Right lobe of liver (tissue), 6 donors: ENCODE results near the gene FASTK. TPM values are rescaled to one million over a fixed set of nuclear protein-coding genes. Genes with fewer than 3 reads are reported as not detected.

Source experiments
- ATAC-seq, 4 donors: fragments of 200-7000 bp; cut with Tn5 transposase; one replicate each; pipeline ENCODE4 v1.9.1; 2020; ENCODE audit warnings: mild to moderate bottlenecking in 4 of 4, moderate library complexity in 4 of 4
- DNase-seq, 3 donors: peaks; one replicate each; pipeline ENCODE4 v3.0.0-alpha.2; 2020
- H3K27ac ChIP-seq, 3 donors: fragments of 200-600 bp; one replicate each; pipeline ENCODE4 v1.8.0; 2022
- H3K27me3 ChIP-seq, 2 donors: fragments of 200-600 bp; one replicate each; pipeline ENCODE4 v1.8.0; 2022
- H3K36me3 ChIP-seq, 4 donors: fragments of 200-600 bp; sonication (generic) in 1 of 4; one replicate each; pipeline versions ENCODE4 v1.5.1 to v1.8.0; 2017 to 2022; ENCODE audit warnings: control low read depth in 1 of 4
- H3K4me1 ChIP-seq, 4 donors: fragments of 200-600 bp; sonication (generic) in 1 of 4; one replicate each; pipeline versions ENCODE4 v1.5.1 to v1.8.0; 2017 to 2022; ENCODE audit warnings: control low read depth in 1 of 4
- H3K4me3 ChIP-seq, 3 donors: fragments of 200-600 bp; one replicate each; pipeline ENCODE4 v1.8.0; 2022
- H3K9me3 ChIP-seq, 4 donors: fragments of 200-600 bp; sonication (generic) in 1 of 4; one replicate each; pipeline versions ENCODE4 v1.5.1 to v1.8.0; 2017 to 2022; ENCODE audit warnings: control low read depth in 1 of 4
- POLR2A ChIP-seq: fragments of 450-650 bp; IDR thresholded peaks from one replicate; pipeline ENCODE4 v1.6.1; 2017; ENCODE audit warnings: antibody characterized with exemption, mild to moderate bottlenecking
- WGBS: methylation state at CpG from one replicate; pipeline ENCODE4 v1.1.6; 2018; ENCODE audit warnings: low coverage, low lambda C conversion rate; ENCODE audit not compliant: insufficient coverage; ENCODE audit errors: missing lambda C conversion rate; 5-methylcytosine and 5-hydroxymethylcytosine counted together
- intact Hi-C, 2 donors: fragments of 100-400 bp; cut with DNase I; formaldehyde crosslinking; loops; one replicate each; pipeline versions ENCODE4 v1.11.2 to v1.14.1; 2022
- total RNA-seq, 6 experiments: library from RNA; depleted of rRNA in 2 of 6; stranded (reverse); fragments of >200 nt in 2 of 6; fragmentation: NEBNext Ultra II Directional in 3 of 6; extraction: Animal tissue kit (Norgen Biotek cat#: 25700) in 3 of 6; gene quantifications; one replicate each; pipeline versions ENCODE4 v1.1.0 to v1.2.4, GENCODE V29; 2016 to 2023
- TF ChIP-seq, protein P1 (sequence below), 4 donors: fragments of 200-600 bp in 3 of 4; fragments of 450-650 bp in 1 of 4; IDR thresholded peaks; one replicate each; pipeline versions ENCODE4 v1.5.1 to v1.8.0; 2016 to 2022; ENCODE audit warnings: antibody characterized with exemption in 4 of 4, mild to moderate bottlenecking in 2 of 4
- donor health status: DM: no; HTN: yes; CAD: no.
- donor health status: DM: no; HTN: no; CAD: no.
- donor health status: DM: no; HTN: no; CAD: no.
- donor health status: DM: no; HTN: yes; CAD: no.
- donor health status: DM: no; HTN: yes; CAD: no.

FASTK gene
- total RNA-seq, 6 experiments from 2014 or later, result 33.4 to 48.8 (median 43.9) TPM

DNA sequence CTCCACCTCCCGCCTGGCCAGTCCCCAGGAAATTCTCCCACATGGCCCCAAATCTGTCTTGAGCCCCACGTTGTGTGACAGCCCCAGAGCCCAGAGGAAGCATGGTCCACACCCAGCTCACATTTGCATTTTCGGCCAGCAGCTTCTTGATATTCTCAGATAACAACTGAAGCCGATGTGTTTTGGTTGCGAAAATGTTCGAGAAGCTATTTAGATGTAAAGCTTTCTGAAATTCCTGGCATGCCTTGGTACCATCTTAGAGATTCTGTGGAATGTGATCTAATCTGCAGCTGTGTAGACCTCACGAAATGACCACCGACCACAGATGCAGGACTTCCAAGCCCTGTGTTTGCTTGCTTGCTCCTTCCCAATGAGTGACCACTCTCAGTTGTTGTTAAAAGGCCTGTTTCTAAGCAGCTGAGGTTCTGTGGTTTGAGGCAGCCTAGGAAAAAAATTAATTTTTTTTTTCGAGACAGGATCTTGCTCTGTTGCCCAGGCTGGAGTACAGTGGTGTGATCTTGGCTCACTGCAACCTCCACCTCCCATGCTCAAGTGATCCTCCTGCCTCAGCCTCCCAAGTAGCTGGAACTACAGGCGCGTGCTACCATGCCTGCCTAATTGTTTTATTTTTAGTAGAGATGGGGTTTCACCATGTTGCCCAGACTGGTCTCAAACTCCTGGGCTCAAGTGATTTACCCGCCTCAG, 12.4 kb downstream of the FASTK start:
- Histone ChIP-seq H3K27me3 (no peaks in the 10 kb centered on the region), H3K4me3 (no peak overlapping the region), H3K27ac (no peak overlapping the region), H3K4me1 (peaks cover 0 to 8% (median 4%) of the 10 kb centered on the region in 4 donors), H3K36me3 (peaks cover 0 to 83% (median 35%) of the 10 kb centered on the region in 4 donors), H3K9me3 (no peaks in the 10 kb centered on the region)
- DNase-seq, result no peak
- WGBS, result 86% methylated on average over 7 of the region's 12 CpGs
- intact Hi-C loops, result no loop called here
- ATAC-seq, result no peak
- no peak for TF ChIP-seq POLR2A
- TF ChIP-seq, protein P1, sequence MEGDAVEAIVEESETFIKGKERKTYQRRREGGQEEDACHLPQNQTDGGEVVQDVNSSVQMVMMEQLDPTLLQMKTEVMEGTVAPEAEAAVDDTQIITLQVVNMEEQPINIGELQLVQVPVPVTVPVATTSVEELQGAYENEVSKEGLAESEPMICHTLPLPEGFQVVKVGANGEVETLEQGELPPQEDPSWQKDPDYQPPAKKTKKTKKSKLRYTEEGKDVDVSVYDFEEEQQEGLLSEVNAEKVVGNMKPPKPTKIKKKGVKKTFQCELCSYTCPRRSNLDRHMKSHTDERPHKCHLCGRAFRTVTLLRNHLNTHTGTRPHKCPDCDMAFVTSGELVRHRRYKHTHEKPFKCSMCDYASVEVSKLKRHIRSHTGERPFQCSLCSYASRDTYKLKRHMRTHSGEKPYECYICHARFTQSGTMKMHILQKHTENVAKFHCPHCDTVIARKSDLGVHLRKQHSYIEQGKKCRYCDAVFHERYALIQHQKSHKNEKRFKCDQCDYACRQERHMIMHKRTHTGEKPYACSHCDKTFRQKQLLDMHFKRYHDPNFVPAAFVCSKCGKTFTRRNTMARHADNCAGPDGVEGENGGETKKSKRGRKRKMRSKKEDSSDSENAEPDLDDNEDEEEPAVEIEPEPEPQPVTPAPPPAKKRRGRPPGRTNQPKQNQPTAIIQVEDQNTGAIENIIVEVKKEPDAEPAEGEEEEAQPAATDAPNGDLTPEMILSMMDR (IDR thresholded peaks at IDR 0.05), result no peak

GRCh38 chr7:151066273-151066974, 14.2 kb downstream of the FASTK start:
- ATAC-seq (no peak), DNase-seq (no peak)
- Histone ChIP-seq H3K4me3 (no peak overlapping the region), H3K36me3 (peaks cover 0 to 66% (median 31%) of the 10 kb centered on the region in 4 donors), H3K27me3 (no peaks in the 10 kb centered on the region), H3K9me3 (no peaks in the 10 kb centered on the region), H3K4me1 (peaks cover 0 to 16% (median 8%) of the 10 kb centered on the region in 4 donors), H3K27ac (no peak overlapping the region)
- intact Hi-C loops, result no loop called here
- WGBS, result 89% methylated on average over 10 of the region's 39 CpGs
- no peak for TF ChIP-seq POLR2A
- TF ChIP-seq, protein P1 (IDR thresholded peaks at IDR 0.05), result no peak

GRCh38 chr7:151065516-151065915, 15.1 kb downstream of the FASTK start:
- intact Hi-C loops, result no loop called here
- Histone ChIP-seq H3K9me3 (no peaks in the 10 kb centered on the region), H3K36me3 (peaks cover 0 to 57% (median 26%) of the 10 kb centered on the region in 4 donors), H3K27me3 (no peaks in the 10 kb centered on the region), H3K4me3 (no peak overlapping the region), H3K27ac (no peak overlapping the region), H3K4me1 (peaks cover 0 to 25% (median 12%) of the 10 kb centered on the region in 4 donors)
- ATAC-seq, result no peak
- no peak for DNase-seq
- WGBS, result 64% methylated on average over 11 of the region's 14 CpGs
- TF ChIP-seq, protein P1 (IDR thresholded peaks at IDR 0.05), result no peak

DNA sequence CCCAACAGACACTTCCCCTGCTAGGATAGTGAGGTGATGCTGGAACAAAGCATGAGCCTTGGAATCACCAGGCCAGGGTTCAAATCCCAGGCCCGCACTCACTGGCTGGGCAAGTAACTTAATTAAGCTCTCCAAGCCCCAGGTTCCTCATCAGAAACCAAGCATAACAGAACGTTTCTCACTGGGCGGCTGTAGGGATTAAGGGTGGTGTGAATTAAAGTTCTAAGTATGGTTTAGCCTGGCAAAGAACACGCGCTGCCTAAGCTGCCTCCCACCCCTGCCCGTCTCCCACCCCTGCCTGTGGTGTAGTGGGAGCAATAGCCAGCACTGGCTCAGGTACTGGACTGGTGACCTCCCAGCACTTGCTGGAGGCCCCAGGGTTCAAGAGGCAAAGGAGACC, 15.6 kb downstream of the FASTK start:
- H3K27me3 ChIP-seq, result no peaks in the 10 kb centered on the region
- TF ChIP-seq, protein P1 (IDR thresholded peaks at IDR 0.05), result no peak
- TF ChIP-seq POLR2A, result no peak
- no peaks in the 10 kb centered on the region for H3K9me3 ChIP-seq
- intact Hi-C loops, result no loop called here
- no peak overlapping the region for H3K4me3 ChIP-seq
- H3K4me1 ChIP-seq, result peaks cover 0 to 26% (median 13%) of the 10 kb centered on the region in 4 donors
- peaks cover 0 to 52% (median 23%) of the 10 kb centered on the region in 4 donors for H3K36me3 ChIP-seq
- DNase-seq (no peak), ATAC-seq (no peak)
- no peak overlapping the region for H3K27ac ChIP-seq
- WGBS, result 88% methylated on average over 4 of the region's 6 CpGs
